Adrenal gland (tissue), 12 donors: ENCODE data around the gene AFAP1L2. TPM values are rescaled to one million over a fixed set of nuclear protein-coding genes. Genes with fewer than 3 reads are reported as not detected.

Experiments
- DNase-seq, 7 donors: peaks; one replicate each; pipeline ENCODE4 v3.0.0-alpha.2; 2019 to 2020
- H3K27ac ChIP-seq, 5 donors: fragments of 200-600 bp; sonication (generic) in 4 of 5; 1 replicate in 3 of 5; 2 replicates in 2 of 5; pipeline versions ENCODE4 v1.5.1 to v1.8.0; 2016 to 2020; ENCODE audit warnings: mild to moderate bottlenecking in 1 of 5
- H3K27me3 ChIP-seq: fragments of 200-600 bp; 2 replicates; pipeline ENCODE4 v1.8.0; 2021
- H3K36me3 ChIP-seq, 2 donors: fragments of 200-600 bp; replicated peaks in 1 of 2; 1 replicate in 1 of 2; 2 replicates in 1 of 2; pipeline versions ENCODE4 v1.5.1 to v1.8.0; 2018 to 2022
- H3K4me1 ChIP-seq, 2 donors: fragments of 200-600 bp; replicated peaks in 1 of 2; 1 replicate in 1 of 2; 2 replicates in 1 of 2; pipeline versions ENCODE4 v1.5.1 to v1.8.0; 2018 to 2021
- H3K4me3 ChIP-seq, 4 donors: fragments of 200-600 bp; sonication (generic) in 3 of 4; one replicate each; pipeline ENCODE4 v1.5.1; 2016 to 2018
- H3K9me3 ChIP-seq, 3 donors: fragments of 200-600 bp; sonication (generic) in 1 of 3; replicated peaks in 1 of 3; 1 replicate in 2 of 3; 2 replicates in 1 of 3; pipeline versions ENCODE4 v1.5.1 to v1.8.0; 2016 to 2021
- CTCF ChIP-seq, 6 experiments: fragments of 450-650 bp in 4 of 6; fragments of 200-600 bp in 2 of 6; sonication (generic) in 1 of 6; IDR thresholded peaks; 1 replicate in 5 of 6; 2 replicates in 1 of 6; pipeline versions ENCODE4 v1.5.1 to v1.8.0; 2016 to 2021; ENCODE audit warnings: antibody characterized with exemption in 6 of 6, mild to moderate bottlenecking in 2 of 6, moderate library complexity in 1 of 6
- POLR2A ChIP-seq, 2 donors: fragments of 450-650 bp; IDR thresholded peaks; one replicate each; pipeline ENCODE4 v1.6.1; 2017; ENCODE audit warnings: antibody characterized with exemption in 2 of 2, mild to moderate bottlenecking in 2 of 2, moderate library complexity in 1 of 2
- WGBS, 4 donors: extraction: QIAGEN DNeasy Blood & Tissue Kit in 2 of 4; methylation state at CpG; one replicate each; pipeline versions ENCODE4 v1.1.5 to v1.1.7; 2013 to 2017; 5-methylcytosine and 5-hydroxymethylcytosine counted together
- intact Hi-C, 2 donors: fragments of 100-400 bp; cut with DNase I; formaldehyde crosslinking; loops; one replicate each; pipeline versions ENCODE4 v1.14.1 to v1.15.0; 2022 to 2023
- polyA plus RNA-seq, 3 donors: library from polyadenylated mRNA; stranded (reverse); fragments of 200-250 nt in 2 of 3; fragments of 350-450 nt in 1 of 3; fragmentation: Illumina TruSeq in 1 of 3; extraction: RNeasy Lipid Tissue Mini Kit (QIAGEN cat#74804) in 1 of 3; gene quantifications; one replicate each; pipeline ENCODE4 v1.2.3, GENCODE V29; 2013 to 2014
- total RNA-seq, 9 donors: library from RNA; depleted of rRNA in 4 of 9; stranded (reverse); fragments of >200 nt in 4 of 9; fragments of 120-200 nt in 1 of 9; fragmentation: NEBNext Ultra II Directional in 1 of 9; extraction: Animal tissue kit (Norgen Biotek cat#: 25700) in 1 of 9; gene quantifications; one replicate each; pipeline versions ENCODE4 v1.1.0 to v1.2.4, GENCODE V29; 2013 to 2023
- donor health status: healthy with polysubstance abuse.
- donor health status: Bipolar disorder and iron deficiency.
- donor health status: DM: yes; HTN: yes; CAD: no.
- donor health status: DM: no; HTN: no; CAD: no.
- donor health status: DM: no; HTN: no; CAD: no.
- donor health status: DM: yes; HTN: yes; CAD: no.

The AFAP1L2 gene
- total and polyA plus RNA-seq, 12 donors, result 1.4 to 9.4 (median 3.7) TPM

DNA sequence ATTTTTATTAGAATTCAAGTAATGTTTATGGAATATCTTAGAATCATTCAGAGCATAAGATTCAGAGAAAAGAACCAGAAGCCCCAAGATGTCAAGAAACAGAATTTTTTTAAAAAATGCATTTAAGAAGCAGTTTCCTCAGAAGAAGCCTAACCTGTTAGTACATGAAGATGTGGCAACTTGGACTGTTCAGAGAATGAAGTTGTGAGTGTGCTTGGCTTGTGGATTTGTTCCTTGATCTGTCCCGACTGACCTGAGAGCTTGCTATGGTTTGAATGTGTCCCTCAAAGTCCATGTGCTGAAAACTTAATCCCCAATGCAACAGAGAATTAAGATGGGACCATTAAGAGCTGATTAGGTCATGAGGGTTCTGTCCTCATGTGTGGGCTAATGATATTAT lies 13.8 kb upstream of the AFAP1L2 start:
- DNase-seq, result no peak
- H3K36me3 ChIP-seq, result no peaks in the 10 kb centered on the region
- H3K27me3 ChIP-seq, result peaks cover 7% of the 10 kb centered on the region
- H3K27ac ChIP-seq, result no peak overlapping the region
- H3K9me3 ChIP-seq, result no peaks in the 10 kb centered on the region
- WGBS, 4 donors, result 82 to 92% (median 89%) methylated on average over 1 of the region's 1 CpG
- intact Hi-C loops, result no loop called here
- no peak for TF ChIP-seq CTCF (IDR thresholded peaks at IDR 0.05)
- TF ChIP-seq POLR2A (IDR thresholded peaks at IDR 0.05), result no peak
- H3K4me3 ChIP-seq, result no peak overlapping the region
- peaks cover 0 to 6% of the 10 kb centered on the region in 2 donors for H3K4me1 ChIP-seq

DNA sequence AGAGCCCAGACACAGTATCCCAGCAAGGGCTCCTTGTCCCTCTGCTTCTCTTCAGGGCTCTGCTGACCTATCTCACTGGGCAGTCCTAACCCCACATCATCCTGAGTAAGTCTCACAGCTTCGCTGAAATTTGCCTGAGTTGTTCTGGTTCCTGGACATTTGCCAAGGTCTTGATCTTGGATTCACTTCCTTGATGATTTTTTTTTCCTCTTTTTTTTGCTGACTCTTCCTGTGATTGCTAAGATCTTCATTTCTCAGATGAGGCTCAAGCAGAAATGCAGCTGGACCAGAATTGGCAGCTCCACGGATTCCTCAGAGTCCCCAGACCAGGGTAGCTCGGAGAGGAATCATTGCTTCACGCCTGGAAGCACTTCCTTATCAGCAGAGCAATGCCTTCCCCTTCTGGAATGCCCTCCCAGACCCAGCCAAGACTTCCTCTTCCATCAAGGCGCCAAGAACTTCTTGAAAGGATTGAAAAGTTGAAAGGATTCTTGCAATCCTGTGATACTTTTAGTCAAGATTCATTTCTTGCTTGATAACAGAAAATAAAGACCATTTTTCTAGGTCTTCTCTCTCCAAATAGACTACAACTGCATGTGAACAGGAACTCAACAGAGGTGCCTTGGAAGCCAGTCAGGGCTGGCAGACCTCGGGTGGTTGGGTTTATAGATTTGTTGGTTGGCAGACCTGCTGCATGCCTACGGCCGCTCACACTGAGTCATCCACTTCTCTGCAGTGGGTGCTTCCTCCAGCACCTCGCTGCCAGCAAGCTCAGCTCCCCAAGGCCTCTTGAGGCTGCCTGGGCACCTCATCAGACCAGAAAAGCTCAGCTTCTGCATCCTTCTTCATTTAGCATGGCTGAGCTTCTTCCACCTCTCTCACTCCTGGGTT lies 8.8 kb upstream of the AFAP1L2 start:
- peak; percentile 26 to 67 (median 64) for DNase-seq
- no peaks in the 10 kb centered on the region for H3K9me3 ChIP-seq
- H3K27ac ChIP-seq, result peak overlapping the region in 1 of 5 donors; percentile 50
- no peak for TF ChIP-seq POLR2A (IDR thresholded peaks at IDR 0.05)
- no peak for TF ChIP-seq CTCF (IDR thresholded peaks at IDR 0.05)
- intact Hi-C loops, result no loop called here
- H3K4me1 ChIP-seq, result peaks cover 0 to 12% of the 10 kb centered on the region in 2 donors
- no peak overlapping the region for H3K4me3 ChIP-seq
- no peaks in the 10 kb centered on the region for H3K36me3 ChIP-seq
- WGBS, 4 donors, result 18 to 33% (median 23%) methylated on average over 8 to 9 of the region's 9 CpGs
- peaks cover 7% of the 10 kb centered on the region for H3K27me3 ChIP-seq

GRCh38 chr10:114408968-114409444 lies 4.7 kb upstream of the AFAP1L2 start:
- H3K9me3 ChIP-seq, result no peaks in the 10 kb centered on the region
- no peak overlapping the region for H3K27ac ChIP-seq
- no peak for DNase-seq
- TF ChIP-seq POLR2A (IDR thresholded peaks at IDR 0.05) (no peak), CTCF (IDR thresholded peaks at IDR 0.05) (no peak)
- peaks cover 9% of the 10 kb centered on the region for H3K27me3 ChIP-seq
- whole genome bisulfite sequencing, 4 donors, result 61 to 66% (median 63%) methylated on average over 4 to 5 of the region's 5 CpGs
- H3K36me3 ChIP-seq, result no peaks in the 10 kb centered on the region
- H3K4me1 ChIP-seq, result peaks cover 1 to 20% of the 10 kb centered on the region in 2 donors
- H3K4me3 ChIP-seq, result no peak overlapping the region
- intact Hi-C loops, result no loop called here

DNA sequence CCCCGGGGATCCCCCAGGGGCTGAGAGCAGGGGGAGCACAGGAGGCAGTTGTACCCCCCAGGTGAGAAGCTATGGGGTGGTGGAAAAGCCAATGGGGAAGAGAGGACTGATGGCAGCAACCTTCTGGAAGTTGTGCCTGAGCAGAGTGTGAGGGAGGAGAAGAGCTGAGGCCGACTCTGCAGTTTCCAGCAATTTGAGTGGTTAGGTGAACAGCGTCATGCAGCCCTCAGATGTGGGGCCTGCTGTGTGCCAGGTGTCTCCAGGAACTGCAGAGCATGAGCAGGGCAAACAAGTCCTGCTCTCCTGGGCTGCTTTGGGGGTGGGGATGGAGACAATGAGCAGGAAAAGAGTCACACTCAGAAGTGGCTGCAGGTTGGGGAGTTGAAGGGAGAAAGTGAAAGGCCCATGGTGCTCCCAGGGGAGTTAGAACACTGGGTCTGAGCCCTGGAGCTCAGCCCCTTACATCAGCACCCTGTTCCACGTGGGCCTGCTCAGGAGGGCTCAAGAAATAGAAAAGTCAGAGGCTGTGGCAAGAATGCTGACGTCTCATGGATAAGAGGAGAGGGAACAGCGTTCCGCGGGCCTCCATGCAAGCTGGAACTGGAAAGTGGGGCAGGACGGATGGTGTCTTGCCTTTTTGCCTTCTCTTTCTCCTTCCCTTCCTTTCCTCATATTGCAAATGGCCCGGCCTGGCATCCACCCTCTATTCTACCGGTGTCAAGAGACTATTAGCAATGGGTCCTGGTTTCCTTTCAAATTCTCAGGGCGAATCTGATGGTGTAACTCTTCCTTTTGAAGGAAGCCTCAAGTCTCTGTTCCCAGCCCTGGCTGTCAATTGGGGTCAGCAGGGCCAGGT lies 4.0 kb upstream of the AFAP1L2 start:
- DNase-seq, result no peak
- intact Hi-C loops, result no loop called here
- Histone ChIP-seq H3K27ac (no peak overlapping the region), H3K9me3 (no peaks in the 10 kb centered on the region), H3K27me3 (peaks cover 16% of the 10 kb centered on the region), H3K4me1 (peaks cover 8 to 23% of the 10 kb centered on the region in 2 donors), H3K4me3 (no peak overlapping the region), H3K36me3 (no peaks in the 10 kb centered on the region)
- TF ChIP-seq POLR2A (IDR thresholded peaks at IDR 0.05), result no peak
- TF ChIP-seq CTCF (IDR thresholded peaks at IDR 0.05), result no peak
- 79 to 83% (median 81%) methylated on average over 12 of the region's 12 CpGs for WGBS, 4 donors
